Gastrocnemius medialis (tissue), 4 donors: ENCODE results near the gene PAPOLA.

Experiments used
- POLR2A ChIP-seq, 2 donors: fragments of 450-650 bp; IDR thresholded peaks; one replicate each; pipeline ENCODE4 v1.6.1; 2017; ENCODE audit warnings: antibody characterized with exemption in 2 of 2, mild to moderate bottlenecking in 2 of 2, moderate library complexity in 2 of 2
- TF ChIP-seq, protein P1 (sequence below), 5 experiments: fragments of 450-650 bp in 3 of 5; fragments of 200-600 bp in 2 of 5; sonication (generic) in 2 of 5; IDR thresholded peaks in 4 of 5; conservative IDR thresholded peaks in 1 of 5; 1 replicate in 4 of 5; 2 replicates in 1 of 5; pipeline ENCODE4 v1.5.1; 2016 to 2019; ENCODE audit warnings: antibody characterized with exemption in 5 of 5, mild to moderate bottlenecking in 3 of 5, moderate library complexity in 3 of 5

DNA sequence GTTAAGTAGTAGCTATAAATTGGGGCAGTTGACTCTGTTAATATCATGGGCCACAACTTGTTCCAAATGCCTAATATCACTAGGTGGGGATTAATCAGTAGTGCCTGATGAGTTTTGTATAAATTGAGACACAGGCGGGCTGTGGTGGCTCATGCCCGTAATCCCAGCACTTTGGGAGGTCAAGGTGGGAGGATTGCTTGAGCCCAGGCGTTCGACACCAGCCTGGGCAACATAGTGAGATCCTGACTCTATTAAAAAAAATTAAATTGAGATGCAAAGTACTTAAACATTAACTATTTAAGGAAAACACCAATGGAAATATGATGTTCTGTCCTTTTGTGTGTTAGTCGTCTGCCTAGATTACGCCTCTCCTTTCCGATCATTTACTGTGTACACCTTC is 9.0 kb downstream of the PAPOLA start:
- TF ChIP-seq, protein P1, sequence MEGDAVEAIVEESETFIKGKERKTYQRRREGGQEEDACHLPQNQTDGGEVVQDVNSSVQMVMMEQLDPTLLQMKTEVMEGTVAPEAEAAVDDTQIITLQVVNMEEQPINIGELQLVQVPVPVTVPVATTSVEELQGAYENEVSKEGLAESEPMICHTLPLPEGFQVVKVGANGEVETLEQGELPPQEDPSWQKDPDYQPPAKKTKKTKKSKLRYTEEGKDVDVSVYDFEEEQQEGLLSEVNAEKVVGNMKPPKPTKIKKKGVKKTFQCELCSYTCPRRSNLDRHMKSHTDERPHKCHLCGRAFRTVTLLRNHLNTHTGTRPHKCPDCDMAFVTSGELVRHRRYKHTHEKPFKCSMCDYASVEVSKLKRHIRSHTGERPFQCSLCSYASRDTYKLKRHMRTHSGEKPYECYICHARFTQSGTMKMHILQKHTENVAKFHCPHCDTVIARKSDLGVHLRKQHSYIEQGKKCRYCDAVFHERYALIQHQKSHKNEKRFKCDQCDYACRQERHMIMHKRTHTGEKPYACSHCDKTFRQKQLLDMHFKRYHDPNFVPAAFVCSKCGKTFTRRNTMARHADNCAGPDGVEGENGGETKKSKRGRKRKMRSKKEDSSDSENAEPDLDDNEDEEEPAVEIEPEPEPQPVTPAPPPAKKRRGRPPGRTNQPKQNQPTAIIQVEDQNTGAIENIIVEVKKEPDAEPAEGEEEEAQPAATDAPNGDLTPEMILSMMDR (IDR thresholded peaks at IDR 0.05 in 4 of 5, conservative IDR thresholded peaks at IDR 0.05 in 1 of 5) = no peak
- no peak for TF ChIP-seq POLR2A (IDR thresholded peaks at IDR 0.05)
